ENCODE measurements around the gene MITF. TPM values are rescaled to one million over a fixed set of nuclear protein-coding genes. Genes with fewer than 3 reads are reported as not detected.

Gene MITF
- polyA plus RNA-seq, 1 experiment, result 30.9 TPM

DNA sequence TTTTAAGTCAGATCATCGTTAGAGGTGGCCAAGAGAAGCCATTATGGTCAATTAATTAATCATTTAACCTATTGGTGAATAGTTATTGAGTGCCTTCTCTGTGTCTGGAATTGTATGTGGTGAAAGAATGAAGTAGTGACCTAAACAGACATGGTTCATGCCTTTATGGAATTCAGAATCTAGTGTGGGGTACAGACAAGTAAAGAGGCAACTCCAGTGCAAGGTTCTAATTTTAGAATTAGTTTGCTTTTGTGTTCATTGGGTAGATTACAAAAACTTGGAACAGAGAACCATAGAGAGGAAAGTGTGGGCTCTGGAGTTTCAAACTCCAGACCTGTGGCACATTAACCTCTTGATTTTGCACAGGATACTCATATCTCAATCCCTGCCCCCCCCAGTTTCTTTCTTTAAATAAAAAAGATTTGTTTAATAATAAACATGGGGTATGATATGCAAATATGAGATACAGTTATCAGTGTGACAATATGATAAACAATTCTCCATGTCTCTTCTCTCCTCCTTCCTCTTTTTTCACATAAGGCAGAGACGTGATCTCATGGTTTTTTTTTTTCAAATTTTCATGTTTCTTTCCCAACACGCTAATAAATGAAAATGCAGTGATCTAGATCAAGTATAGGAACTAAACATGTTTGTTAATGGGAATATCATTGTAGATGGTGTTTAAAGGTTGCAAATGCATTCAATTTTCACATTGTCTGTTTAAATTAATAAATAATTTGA, 117.9 kb downstream of the MITF start:
- TF ChIP-seq, protein P1, sequence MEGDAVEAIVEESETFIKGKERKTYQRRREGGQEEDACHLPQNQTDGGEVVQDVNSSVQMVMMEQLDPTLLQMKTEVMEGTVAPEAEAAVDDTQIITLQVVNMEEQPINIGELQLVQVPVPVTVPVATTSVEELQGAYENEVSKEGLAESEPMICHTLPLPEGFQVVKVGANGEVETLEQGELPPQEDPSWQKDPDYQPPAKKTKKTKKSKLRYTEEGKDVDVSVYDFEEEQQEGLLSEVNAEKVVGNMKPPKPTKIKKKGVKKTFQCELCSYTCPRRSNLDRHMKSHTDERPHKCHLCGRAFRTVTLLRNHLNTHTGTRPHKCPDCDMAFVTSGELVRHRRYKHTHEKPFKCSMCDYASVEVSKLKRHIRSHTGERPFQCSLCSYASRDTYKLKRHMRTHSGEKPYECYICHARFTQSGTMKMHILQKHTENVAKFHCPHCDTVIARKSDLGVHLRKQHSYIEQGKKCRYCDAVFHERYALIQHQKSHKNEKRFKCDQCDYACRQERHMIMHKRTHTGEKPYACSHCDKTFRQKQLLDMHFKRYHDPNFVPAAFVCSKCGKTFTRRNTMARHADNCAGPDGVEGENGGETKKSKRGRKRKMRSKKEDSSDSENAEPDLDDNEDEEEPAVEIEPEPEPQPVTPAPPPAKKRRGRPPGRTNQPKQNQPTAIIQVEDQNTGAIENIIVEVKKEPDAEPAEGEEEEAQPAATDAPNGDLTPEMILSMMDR (IDR thresholded peaks at IDR 0.05; ENCODE audit: insufficient read depth, low read depth, low read length), result no peak
- Histone ChIP-seq H3K27me3 (ENCODE audit: control insufficient read depth, insufficient read depth, low read length) (no peaks in the 10 kb centered on the region), H3K36me3 (ENCODE audit: control insufficient read depth, insufficient read depth, low read length) (no peaks in the 10 kb centered on the region), H3K4me3 (ENCODE audit: low read depth, low read length) (no peak overlapping the region)
- CTCF ChIA-PET, result no interaction called here
- DNase-seq (ENCODE audit: low read depth), result no peak
- POLR2A ChIA-PET, result no interaction called here

DNA sequence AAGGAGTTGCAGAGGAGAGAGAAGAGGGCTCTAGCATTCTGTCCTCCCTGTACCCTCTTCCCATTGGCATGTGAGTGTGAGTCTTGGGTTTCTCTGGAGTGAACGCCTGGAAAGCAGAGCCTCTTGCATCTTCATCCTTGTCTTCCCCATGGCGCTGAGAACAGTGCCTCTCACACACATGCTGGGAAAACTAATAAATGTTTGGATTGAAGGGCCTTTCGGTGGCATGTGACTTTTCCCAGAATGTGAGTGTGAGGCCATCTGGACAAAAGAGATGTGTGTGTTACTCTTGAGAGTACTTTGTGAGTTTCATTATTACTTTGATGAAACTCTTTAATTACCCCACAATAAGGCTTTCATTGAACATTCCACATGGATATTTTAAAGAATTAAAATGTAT, 122.3 kb downstream of the MITF start:
- POLR2A ChIA-PET, result no interaction called here
- DNase-seq (ENCODE audit: low read depth), result no peak
- CTCF ChIA-PET, result interaction anchor here (1.1 to 1.2 kb wide), 2 partner anchors 14 to 171 kb away, joined by 3 to 5 read pairs; no protein-coding TSS in a partner anchor
- TF ChIP-seq, protein P1 (IDR thresholded peaks at IDR 0.05; ENCODE audit: insufficient read depth, low read depth, low read length), result no peak
- Histone ChIP-seq H3K27me3 (ENCODE audit: control insufficient read depth, insufficient read depth, low read length) (no peaks in the 10 kb centered on the region), H3K36me3 (ENCODE audit: control insufficient read depth, insufficient read depth, low read length) (no peaks in the 10 kb centered on the region), H3K4me3 (ENCODE audit: low read depth, low read length) (no peak overlapping the region)

DNA sequence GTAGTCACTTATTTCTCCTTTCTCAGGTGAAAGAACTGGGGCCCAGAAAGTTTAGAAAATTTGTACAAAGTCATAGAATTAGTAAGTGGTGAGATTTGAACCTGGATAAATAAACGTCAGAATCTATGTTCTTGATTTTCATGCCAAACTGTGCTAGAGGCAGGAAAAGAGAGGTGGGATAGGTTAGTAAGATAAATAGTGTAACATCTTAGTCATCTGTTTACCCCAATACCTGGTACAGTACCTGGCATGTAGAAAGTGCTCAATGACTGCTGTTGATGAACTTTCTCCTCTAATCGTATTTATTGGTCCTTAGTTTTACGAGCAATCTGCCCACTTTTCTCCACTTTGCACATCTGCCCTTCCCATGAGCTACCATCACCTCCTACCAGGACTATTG, 124.9 kb downstream of the MITF start:
- no peak overlapping the region for H3K4me3 ChIP-seq (ENCODE audit: low read depth, low read length)
- H3K27me3 ChIP-seq (ENCODE audit: control insufficient read depth, insufficient read depth, low read length), result no peaks in the 10 kb centered on the region
- ChIA-PET CTCF (interaction anchor here (1.0 to 1.5 kb wide), 2 partner anchors 9 to 703 kb away, joined by 3 to 4 read pairs; no protein-coding TSS in a partner anchor), POLR2A (no interaction called here)
- TF ChIP-seq, protein P1 (IDR thresholded peaks at IDR 0.05; ENCODE audit: insufficient read depth, low read depth, low read length), result no peak
- no peaks in the 10 kb centered on the region for H3K36me3 ChIP-seq (ENCODE audit: control insufficient read depth, insufficient read depth, low read length)
- DNase-seq (ENCODE audit: low read depth), result no peak

DNA sequence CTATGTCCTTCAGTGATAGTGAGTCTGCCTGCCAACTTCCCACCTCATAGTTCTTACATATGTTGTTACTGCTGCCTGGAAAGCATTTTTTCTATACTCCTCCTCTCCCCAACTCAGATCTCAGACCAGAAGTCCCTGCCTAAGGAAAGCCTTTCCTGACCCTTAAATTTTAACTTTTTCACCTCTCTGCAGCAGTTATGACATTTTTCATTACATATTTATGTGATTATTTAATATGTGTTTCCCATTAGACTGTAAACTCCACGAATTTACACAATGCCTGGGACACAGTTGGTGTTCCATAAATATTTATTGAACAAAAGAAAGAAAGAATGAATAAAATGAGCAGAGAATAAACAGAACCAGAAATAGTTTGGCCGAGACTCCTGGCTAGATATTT, 125.5 kb downstream of the MITF start:
- no peak for DNase-seq (ENCODE audit: low read depth)
- no peaks in the 10 kb centered on the region for H3K36me3 ChIP-seq (ENCODE audit: control insufficient read depth, insufficient read depth, low read length)
- H3K4me3 ChIP-seq (ENCODE audit: low read depth, low read length), result no peak overlapping the region
- no peaks in the 10 kb centered on the region for H3K27me3 ChIP-seq (ENCODE audit: control insufficient read depth, insufficient read depth, low read length)
- CTCF ChIA-PET, result interaction anchor here (1.0 to 1.5 kb wide), 2 partner anchors 10 to 703 kb away, joined by 3 to 4 read pairs; no protein-coding TSS in a partner anchor
- POLR2A ChIA-PET, result no interaction called here
- TF ChIP-seq, protein P1 (IDR thresholded peaks at IDR 0.05; ENCODE audit: insufficient read depth, low read depth, low read length), result no peak

DNA sequence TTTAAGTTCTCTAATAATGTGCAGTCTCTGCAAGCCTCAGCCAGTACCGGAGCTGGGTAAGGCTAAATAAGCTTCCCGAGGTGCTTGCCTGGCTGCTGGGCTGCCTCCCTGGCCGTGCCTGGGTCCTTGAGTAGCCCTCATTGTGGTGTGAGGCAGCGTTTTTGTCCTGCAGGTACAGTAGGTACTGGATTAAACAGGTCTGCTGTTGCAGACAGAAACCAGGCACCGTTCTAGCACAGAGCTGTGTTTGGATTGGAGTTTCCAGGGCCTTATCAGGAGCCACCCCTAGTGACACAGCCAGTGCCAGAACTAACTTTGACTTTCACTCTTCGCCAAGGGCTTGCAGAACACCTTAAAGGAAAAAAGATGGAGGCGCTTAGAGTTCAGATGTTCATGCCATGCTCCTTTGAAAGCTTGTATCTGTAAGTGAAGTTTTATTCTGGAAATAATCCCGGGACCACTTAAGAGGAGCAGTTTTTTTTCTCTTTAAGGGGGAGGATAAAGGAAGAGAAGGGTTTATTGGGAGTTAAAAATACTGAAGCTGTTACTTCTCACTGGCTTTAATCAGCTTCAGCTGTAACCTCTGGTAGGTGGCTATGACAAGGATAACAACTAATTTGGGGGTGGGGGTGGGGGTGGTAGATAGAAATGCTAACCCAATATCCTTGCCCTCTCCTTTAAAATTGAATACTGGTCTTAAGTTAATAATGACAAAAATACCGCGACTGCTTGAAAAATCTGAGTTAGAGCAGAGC, 126.8 kb downstream of the MITF start:
- TF ChIP-seq, protein P1 (IDR thresholded peaks at IDR 0.05; ENCODE audit: insufficient read depth, low read depth, low read length), result no peak
- no peaks in the 10 kb centered on the region for H3K27me3 ChIP-seq (ENCODE audit: control insufficient read depth, insufficient read depth, low read length)
- ChIA-PET POLR2A (interaction anchor here (0.5 to 0.7 kb wide), 3 partner anchors 25 to 84 kb away, joined by 3 to 10 read pairs (median 7); no protein-coding TSS in a partner anchor), CTCF (interaction anchor here (1.0 to 2.8 kb wide), 4 partner anchors 16 to 175 kb away, joined by 3 to 13 read pairs (median 4); no protein-coding TSS in a partner anchor)
- no peak for DNase-seq (ENCODE audit: low read depth)
- H3K36me3 ChIP-seq (ENCODE audit: control insufficient read depth, insufficient read depth, low read length), result no peaks in the 10 kb centered on the region
- no peak overlapping the region for H3K4me3 ChIP-seq (ENCODE audit: low read depth, low read length)
